ENCODE data around the gene KCNIP4.

DNA sequence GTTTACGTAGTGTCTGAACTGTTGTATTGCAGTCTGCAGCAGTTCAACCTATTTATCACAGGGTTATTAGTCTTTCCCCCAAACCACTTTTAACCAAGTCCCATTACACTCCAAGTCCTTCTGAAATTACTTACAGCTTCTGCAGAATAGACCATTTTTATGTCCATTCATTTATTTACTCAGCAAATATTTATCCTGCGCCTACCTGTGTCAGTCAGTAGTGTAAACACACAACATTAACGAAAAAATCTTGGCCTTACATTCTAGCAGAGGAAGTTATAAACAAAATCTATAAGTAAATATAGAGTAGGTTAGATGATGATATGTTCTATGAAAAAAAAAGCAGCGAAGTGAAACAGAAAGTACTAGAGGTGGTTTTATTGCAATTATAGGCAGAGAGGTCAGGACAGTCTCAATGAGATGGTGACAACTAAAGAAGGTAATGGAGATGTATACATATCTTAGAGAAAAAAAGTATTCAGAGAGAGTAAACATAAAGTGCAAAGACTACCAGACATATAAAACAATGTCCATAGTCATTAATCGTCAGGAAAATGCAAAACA, 534.7 kb downstream of the KCNIP4 start:
- no peak for TF ChIP-seq EZH2 (IDR thresholded peaks at IDR 0.05; ENCODE audit: borderline replicate concordance, insufficient read depth, low read depth, low read length, poor library complexity, severe bottlenecking)
- TF ChIP-seq, protein P1, sequence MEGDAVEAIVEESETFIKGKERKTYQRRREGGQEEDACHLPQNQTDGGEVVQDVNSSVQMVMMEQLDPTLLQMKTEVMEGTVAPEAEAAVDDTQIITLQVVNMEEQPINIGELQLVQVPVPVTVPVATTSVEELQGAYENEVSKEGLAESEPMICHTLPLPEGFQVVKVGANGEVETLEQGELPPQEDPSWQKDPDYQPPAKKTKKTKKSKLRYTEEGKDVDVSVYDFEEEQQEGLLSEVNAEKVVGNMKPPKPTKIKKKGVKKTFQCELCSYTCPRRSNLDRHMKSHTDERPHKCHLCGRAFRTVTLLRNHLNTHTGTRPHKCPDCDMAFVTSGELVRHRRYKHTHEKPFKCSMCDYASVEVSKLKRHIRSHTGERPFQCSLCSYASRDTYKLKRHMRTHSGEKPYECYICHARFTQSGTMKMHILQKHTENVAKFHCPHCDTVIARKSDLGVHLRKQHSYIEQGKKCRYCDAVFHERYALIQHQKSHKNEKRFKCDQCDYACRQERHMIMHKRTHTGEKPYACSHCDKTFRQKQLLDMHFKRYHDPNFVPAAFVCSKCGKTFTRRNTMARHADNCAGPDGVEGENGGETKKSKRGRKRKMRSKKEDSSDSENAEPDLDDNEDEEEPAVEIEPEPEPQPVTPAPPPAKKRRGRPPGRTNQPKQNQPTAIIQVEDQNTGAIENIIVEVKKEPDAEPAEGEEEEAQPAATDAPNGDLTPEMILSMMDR (IDR thresholded peaks at IDR 0.05) = no peak
